Measurements from ENCODE around the gene SLC2A9.

Gene SLC2A9

GRCh38 chr4:9826551-9826950 lies 194.7 kb downstream of the SLC2A9 start:
- TF ChIP-seq PKNOX1 (IDR thresholded peaks at IDR 0.05) = no peak
- TF ChIP-seq ZNF384 (IDR thresholded peaks at IDR 0.05) = no peak
- TF ChIP-seq SP1 (IDR thresholded peaks at IDR 0.05) = no peak
- no peak for TF ChIP-seq TARDBP (IDR thresholded peaks at IDR 0.05)
- ChIA-PET CTCF (no interaction called here), POLR2A (no interaction called here)
- no peak for DNase-seq (ENCODE audit: extremely low spot score)

GRCh38 chr4:9825049-9825448 lies 196.2 kb downstream of the SLC2A9 start:
- ChIA-PET CTCF (no interaction called here), POLR2A (no interaction called here)
- DNase-seq (ENCODE audit: extremely low spot score) = no peak
- TF ChIP-seq TARDBP (IDR thresholded peaks at IDR 0.05) (no peak), LEF1 (IDR thresholded peaks at IDR 0.05; ENCODE audit: borderline replicate concordance) (no peak), NFRKB (IDR thresholded peaks at IDR 0.05) (no peak), SUZ12 (IDR thresholded peaks at IDR 0.05) (no peak), L3MBTL2 (conservative IDR thresholded peaks at IDR 0.05) (no peak), FOXA1 (IDR thresholded peaks at IDR 0.05) (no peak), FOXK2 (IDR thresholded peaks at IDR 0.05) (no peak), SP1 (IDR thresholded peaks at IDR 0.05) (no peak)

- no peak for TF ChIP-seq PKNOX1 (IDR thresholded peaks at IDR 0.05)
- no peak for TF ChIP-seq CTBP1 (IDR thresholded peaks at IDR 0.05; ENCODE audit: borderline replicate concordance)
- TF ChIP-seq NFRKB (IDR thresholded peaks at IDR 0.05) = no peak
- TF ChIP-seq SUZ12 (IDR thresholded peaks at IDR 0.05) = no peak
- no peak for TF ChIP-seq LEF1 (IDR thresholded peaks at IDR 0.05; ENCODE audit: borderline replicate concordance)
- TF ChIP-seq ZNF384 (IDR thresholded peaks at IDR 0.05) = no peak
- no peak for TF ChIP-seq SP1 (IDR thresholded peaks at IDR 0.05)
- TF ChIP-seq ARNT (IDR thresholded peaks at IDR 0.05) = no peak
- TF ChIP-seq HDGF (IDR thresholded peaks at IDR 0.05; ENCODE audit: borderline replicate concordance) = no peak
- TF ChIP-seq FOXA1 (IDR thresholded peaks at IDR 0.05) = no peak
- TF ChIP-seq L3MBTL2 (conservative IDR thresholded peaks at IDR 0.05) = no peak
- TF ChIP-seq FOXK2 (IDR thresholded peaks at IDR 0.05) = no peak
- no peak for TF ChIP-seq ELF4 (IDR thresholded peaks at IDR 0.05)
- TF ChIP-seq TARDBP (IDR thresholded peaks at IDR 0.05) = no peak
- TF ChIP-seq BHLHE40 (IDR thresholded peaks at IDR 0.05; ENCODE audit: borderline replicate concordance) = no peak
- no peak for TF ChIP-seq FOXM1 (IDR thresholded peaks at IDR 0.05; ENCODE audit: borderline replicate concordance)
- POLR2A ChIA-PET = no interaction called here
- no peak for DNase-seq (ENCODE audit: extremely low spot score)
- CTCF ChIA-PET = no interaction called here
Observed at GRCh38 chr4:9820343-9820742, 201.0 kb downstream of the SLC2A9 start.

GRCh38 chr4:9816285-9816684 lies 205.0 kb downstream of the SLC2A9 start:
- ChIA-PET CTCF (no interaction called here), POLR2A (no interaction called here)
- no peak for DNase-seq (ENCODE audit: extremely low spot score)
- TF ChIP-seq CTBP1 (IDR thresholded peaks at IDR 0.05; ENCODE audit: borderline replicate concordance) (no peak), FOXM1 (IDR thresholded peaks at IDR 0.05; ENCODE audit: borderline replicate concordance) (no peak), PKNOX1 (IDR thresholded peaks at IDR 0.05) (no peak), SP1 (IDR thresholded peaks at IDR 0.05) (no peak), HDGF (IDR thresholded peaks at IDR 0.05; ENCODE audit: borderline replicate concordance) (no peak), ELF4 (IDR thresholded peaks at IDR 0.05) (no peak), FOXA1 (IDR thresholded peaks at IDR 0.05) (no peak), L3MBTL2 (conservative IDR thresholded peaks at IDR 0.05) (no peak), NFRKB (IDR thresholded peaks at IDR 0.05) (no peak), BHLHE40 (IDR thresholded peaks at IDR 0.05; ENCODE audit: borderline replicate concordance) (no peak), ARNT (IDR thresholded peaks at IDR 0.05) (no peak), FOXK2 (IDR thresholded peaks at IDR 0.05) (no peak), TARDBP (IDR thresholded peaks at IDR 0.05) (no peak)

GRCh38 chr4:9812501-9813340 lies 208.6 kb downstream of the SLC2A9 start:
- ChIA-PET POLR2A (no interaction called here), CTCF (no interaction called here)
- TF ChIP-seq PKNOX1 (IDR thresholded peaks at IDR 0.05) (no peak), FOXK2 (IDR thresholded peaks at IDR 0.05) (no peak), SUZ12 (IDR thresholded peaks at IDR 0.05) (no peak), TARDBP (IDR thresholded peaks at IDR 0.05) (no peak), HDGF (IDR thresholded peaks at IDR 0.05; ENCODE audit: borderline replicate concordance) (no peak), ELF4 (IDR thresholded peaks at IDR 0.05) (no peak)
- no peak for DNase-seq (ENCODE audit: extremely low spot score)

GRCh38 chr4:9811806-9812205 lies 209.5 kb downstream of the SLC2A9 start:
- POLR2A ChIA-PET = no interaction called here
- CTCF ChIA-PET = no interaction called here

More at GRCh38 chr4:9811806-9812205, 209.5 kb downstream of the SLC2A9 start:
- no peak for DNase-seq (ENCODE audit: extremely low spot score)
- TF ChIP-seq PKNOX1 (IDR thresholded peaks at IDR 0.05) (no peak), ARNT (IDR thresholded peaks at IDR 0.05) (no peak), FOXM1 (IDR thresholded peaks at IDR 0.05; ENCODE audit: borderline replicate concordance) (no peak), L3MBTL2 (conservative IDR thresholded peaks at IDR 0.05) (no peak), FOXK2 (IDR thresholded peaks at IDR 0.05) (no peak), HDGF (IDR thresholded peaks at IDR 0.05; ENCODE audit: borderline replicate concordance) (no peak), TARDBP (IDR thresholded peaks at IDR 0.05) (no peak), CTBP1 (IDR thresholded peaks at IDR 0.05; ENCODE audit: borderline replicate concordance) (no peak), LEF1 (IDR thresholded peaks at IDR 0.05; ENCODE audit: borderline replicate concordance) (no peak), NFRKB (IDR thresholded peaks at IDR 0.05) (no peak), ZNF384 (IDR thresholded peaks at IDR 0.05) (no peak), SP1 (IDR thresholded peaks at IDR 0.05) (no peak), FOXA1 (IDR thresholded peaks at IDR 0.05) (no peak), SUZ12 (IDR thresholded peaks at IDR 0.05) (no peak)
